MV-4-11 (cell line): Measurements from ENCODE around the gene RCCD1.

Experiments used
- DNase-seq: peaks from one replicate; lab custom pipeline; 2025; lab: John Stamatoyannopoulos, UW

The RCCD1 gene

DNA sequence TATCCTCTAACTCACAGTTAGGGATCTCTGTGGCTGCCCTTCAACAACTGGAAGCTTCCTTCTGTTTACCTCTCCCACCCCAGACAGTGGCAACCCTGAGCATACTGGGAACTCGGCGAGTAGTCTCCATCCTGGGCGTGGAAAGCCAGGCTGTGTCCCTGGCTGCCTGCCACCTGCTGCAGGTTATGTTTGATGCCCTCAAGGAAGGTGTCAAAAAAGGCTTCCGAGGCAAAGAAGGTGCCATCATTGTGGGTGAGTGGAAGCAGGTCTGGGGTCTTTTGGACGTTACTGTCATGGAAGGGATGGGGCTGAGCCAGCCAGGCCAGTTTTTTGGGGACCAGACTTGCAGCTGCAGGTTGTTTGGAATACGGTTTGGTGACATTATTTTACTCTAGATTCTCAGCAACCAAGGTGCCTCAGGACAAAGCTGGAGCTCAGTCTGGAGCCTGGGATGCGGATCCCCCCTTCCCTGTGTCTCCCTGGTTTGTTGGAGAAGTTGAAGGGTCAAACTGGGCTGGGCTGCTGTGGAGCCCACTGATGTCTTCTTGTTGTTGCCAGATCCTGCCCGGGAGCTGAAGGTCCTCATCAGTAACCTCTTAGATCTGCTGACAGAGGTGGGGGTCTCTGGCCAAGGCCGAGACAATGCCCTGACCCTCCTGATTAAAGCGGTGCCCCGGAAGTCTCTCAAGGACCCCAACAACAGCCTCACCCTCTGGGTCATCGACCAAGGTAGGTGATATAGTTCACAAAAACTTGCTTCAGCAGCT is 12.1 kb upstream of the RCCD1 start:
- DNase-seq, result no peak

DNA sequence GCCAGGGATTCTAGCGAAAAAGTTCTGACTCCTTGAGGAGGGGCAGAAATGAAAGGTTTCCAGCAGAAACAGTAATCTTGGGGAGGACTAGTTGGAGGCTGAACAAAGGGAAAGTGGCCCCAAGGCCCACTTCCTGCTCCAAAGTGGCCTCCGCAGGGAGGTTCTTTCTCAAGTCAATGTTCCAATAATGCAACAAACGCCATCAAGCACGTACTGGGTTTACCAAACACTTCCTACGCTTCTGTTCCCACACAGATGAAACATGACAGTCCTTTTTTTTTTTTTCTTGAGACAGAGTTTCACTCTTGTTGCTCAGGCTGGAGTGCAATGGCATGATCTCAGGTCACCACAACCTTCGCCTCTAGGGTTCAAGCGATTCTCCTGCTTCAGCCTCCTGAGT is 9.6 kb upstream of the RCCD1 start:
- no peak for DNase-seq

DNA sequence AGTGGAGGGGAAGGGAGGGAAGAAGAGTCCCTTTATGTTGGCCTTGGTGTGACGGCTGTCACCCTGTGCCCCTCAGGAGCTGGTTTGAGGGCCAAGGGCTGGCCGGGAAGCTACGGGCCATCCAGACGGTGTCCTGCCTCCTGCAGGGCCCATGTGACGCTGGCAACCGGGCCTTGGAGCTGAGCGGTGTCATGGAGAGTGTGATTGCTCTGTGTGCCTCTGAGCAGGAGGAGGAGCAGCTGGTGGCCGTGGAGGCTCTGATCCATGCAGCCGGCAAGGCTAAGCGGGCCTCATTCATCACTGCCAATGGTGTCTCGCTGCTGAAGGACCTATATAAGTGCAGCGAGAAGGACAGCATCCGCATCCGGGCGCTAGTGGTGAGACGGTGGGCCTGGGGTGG is 8.1 kb upstream of the RCCD1 start:
- no peak for DNase-seq

DNA sequence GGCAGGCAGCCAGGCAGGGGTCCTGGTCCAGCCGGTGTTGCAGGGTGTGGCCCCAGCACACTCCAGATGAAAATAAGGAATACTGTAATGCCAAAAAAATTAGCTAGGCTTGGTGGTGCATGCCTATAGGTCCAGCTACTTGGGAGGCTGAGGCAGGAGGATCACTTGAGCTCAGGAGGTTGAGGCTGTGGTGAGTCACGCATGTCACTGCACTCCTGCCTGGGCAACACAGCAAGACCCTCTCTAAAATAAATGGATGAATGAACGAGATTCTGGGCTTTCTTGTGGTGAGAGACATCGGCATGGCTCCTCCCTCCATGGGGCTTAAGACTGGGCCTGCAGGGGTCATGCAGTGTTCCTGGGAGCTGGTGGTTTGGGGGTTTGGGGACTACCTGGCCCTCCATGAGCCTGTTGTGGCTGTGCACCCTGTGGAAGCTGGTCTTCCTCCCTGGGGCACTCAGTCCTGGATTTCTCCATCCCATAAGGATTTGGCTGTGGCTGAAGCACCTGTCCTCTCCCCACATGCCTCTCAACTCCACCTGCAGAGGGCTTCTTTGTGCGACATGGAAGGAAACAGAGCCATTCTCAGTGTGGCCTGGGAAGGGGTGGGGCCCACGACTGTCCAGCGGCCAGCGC is 7.6 kb upstream of the RCCD1 start:
- DNase-seq, result no peak

DNA sequence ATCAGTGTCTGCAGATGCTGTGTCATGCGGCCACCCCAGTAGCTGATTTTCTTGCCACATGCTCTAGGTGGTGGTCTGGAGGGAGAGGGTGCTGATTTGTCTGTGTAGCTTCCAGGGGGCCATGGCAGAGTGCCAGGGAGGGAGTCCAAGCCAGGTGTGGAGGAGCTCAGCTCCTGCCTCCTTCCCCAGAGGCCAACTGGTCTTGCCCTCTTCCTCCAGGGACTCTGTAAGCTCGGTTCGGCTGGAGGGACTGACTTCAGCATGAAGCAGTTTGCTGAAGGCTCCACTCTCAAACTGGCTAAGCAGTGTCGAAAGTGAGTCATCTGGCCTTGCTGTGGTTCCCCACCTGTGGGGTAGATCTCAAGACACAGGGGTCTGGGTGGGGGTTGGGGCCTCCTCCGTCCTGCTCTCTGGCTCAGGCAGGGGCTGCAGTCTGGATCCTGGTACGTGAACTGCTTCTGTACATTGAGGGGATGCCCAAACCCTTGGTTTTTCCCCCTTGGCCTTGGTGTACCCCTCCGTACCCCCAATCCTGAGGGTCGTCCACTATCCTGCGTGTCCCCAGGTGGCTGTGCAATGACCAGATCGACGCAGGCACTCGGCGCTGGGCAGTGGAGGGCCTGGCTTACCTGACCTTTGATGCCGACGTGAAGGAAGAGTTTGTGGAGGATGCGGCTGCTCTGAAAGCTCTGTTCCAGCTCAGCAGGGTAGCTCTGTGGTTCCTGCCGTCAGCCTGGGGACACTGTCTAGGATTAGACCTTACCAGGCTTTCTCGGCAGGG is 6.9 kb upstream of the RCCD1 start:
- DNase-seq, result no peak

DNA sequence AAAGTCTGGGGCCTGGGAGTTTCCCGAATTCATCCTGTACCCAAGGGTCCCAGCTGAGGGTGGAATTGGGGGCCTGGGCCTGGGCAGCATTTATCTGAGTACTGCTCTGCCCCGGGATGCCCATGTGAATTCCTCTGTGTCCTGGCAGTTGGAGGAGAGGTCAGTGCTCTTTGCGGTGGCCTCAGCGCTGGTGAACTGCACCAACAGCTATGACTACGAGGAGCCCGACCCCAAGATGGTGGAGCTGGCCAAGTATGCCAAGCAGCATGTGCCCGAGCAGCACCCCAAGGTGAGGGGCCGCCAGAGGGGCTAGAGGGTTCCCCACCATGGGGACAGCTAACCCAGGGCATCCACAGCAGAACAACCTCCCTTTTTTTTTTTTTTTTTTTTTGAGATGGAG is 6.2 kb upstream of the RCCD1 start:
- DNase-seq, result no peak

DNA sequence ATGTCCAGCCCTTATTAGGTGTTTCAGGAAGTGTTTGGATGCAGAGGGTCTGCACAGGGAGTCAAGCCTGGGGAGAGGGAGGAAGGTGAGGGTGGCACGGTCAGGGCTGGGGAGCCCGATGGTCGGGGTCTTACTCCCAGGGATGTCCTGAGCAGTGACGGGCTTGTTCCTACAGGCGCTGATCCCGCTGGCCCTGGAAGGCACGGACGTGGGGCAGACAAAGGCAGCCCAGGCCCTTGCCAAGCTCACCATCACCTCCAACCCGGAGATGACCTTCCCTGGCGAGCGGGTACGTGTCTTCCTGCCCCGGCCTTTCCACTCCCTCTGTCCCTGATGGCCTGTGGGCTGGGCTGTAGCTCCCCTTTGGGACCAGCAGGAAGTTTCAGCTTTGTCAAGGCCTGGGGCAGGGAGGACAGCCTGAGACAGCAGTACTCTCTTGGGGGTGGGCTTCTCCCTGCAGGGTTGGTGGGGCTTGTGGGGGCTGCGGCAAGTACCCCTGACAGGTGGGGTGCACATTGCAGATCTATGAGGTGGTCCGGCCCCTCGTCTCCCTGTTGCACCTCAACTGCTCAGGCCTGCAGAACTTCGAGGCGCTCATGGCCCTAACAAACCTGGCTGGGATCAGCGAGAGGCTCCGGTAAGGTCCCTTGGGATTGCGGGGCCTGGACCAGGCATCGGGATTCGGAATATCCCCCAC is 4.6 kb upstream of the RCCD1 start:
- no peak for DNase-seq

DNA sequence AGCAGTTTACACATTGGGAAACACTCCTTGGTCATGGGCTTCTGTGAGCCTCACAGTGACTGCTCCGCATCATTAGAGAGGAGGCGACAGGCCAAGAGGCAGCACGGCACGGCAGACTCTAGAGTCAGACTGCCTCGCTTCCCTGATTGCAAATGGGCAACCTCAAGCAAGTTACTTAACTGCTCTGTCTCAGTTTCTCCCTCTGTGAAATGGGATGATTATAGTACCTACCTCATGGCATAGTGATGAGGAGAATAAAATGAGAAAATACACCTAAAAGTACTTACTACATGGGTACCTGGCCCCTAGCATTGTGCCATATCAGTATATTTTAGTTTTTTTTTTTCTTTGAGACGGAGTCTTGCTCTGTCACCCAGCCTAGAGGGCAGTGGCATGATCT is 4.0 kb upstream of the RCCD1 start:
- no peak for DNase-seq

DNA sequence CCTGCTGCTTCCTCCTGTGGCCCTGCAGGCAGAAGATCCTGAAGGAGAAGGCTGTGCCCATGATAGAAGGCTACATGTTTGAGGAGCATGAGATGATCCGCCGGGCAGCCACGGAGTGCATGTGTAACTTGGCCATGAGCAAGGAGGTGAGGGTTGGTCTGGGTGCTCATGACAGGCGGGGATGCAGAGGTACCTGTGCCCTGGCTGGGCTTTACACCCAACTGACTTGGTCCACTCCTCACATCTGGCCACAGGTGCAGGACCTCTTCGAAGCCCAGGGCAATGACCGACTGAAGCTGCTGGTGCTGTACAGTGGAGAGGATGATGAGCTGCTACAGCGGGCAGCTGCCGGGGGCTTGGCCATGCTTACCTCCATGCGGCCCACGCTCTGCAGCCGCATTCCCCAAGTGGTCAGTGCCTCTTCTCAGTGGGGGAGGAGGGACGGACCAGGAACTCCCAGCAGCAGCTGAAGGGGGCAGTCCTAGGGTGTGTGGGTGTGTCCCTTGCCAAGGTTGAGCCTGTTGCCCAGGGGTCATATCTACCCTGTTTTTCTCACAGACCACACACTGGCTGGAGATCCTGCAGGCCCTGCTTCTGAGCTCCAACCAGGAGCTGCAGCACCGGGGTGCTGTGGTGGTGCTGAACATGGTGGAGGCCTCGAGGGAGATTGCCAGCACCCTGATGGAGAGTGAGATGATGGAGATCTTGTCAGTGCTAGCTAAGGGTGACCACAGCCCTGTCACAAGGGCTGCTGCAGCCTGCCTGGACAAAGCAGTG is 1.6 kb upstream of the RCCD1 start:
- DNase-seq, result no peak

DNA sequence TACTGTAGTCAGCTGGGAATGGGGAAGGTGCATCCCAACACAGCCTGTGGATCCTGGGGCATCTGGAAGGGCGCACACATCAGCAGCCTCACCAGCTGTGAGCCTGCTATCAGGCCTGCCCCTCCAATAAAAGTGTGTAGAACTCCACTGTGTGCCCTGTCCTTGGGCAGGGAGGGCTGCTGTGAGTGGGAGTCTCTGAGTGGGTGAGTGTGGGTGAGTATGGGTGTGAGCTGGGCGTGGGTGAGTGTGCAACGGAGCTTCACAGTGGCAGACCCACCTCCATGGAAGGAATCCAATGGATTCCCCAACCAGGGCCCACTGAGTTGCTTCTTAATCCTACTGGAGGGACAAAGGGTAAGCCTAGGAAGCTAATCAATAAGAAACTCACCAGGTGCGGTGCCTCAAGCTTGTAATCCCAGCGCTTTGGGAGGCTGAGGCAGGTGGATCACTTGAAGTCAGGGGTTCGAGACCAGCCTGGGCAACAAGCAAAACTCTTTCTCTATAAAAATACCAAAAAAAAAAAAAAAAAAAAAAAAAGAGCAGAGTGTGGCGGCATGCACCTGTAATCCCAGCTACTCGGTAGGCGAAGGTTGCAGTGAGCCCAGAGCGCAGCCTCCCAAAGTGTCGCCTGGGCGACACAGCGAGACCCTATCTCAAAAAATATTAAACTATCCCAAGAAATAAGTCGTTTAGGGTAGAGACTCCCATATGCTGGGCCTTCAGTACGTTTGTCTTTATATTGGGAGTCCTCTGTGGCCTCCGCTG is 555 bp upstream of the RCCD1 start:
- no peak for DNase-seq

DNA sequence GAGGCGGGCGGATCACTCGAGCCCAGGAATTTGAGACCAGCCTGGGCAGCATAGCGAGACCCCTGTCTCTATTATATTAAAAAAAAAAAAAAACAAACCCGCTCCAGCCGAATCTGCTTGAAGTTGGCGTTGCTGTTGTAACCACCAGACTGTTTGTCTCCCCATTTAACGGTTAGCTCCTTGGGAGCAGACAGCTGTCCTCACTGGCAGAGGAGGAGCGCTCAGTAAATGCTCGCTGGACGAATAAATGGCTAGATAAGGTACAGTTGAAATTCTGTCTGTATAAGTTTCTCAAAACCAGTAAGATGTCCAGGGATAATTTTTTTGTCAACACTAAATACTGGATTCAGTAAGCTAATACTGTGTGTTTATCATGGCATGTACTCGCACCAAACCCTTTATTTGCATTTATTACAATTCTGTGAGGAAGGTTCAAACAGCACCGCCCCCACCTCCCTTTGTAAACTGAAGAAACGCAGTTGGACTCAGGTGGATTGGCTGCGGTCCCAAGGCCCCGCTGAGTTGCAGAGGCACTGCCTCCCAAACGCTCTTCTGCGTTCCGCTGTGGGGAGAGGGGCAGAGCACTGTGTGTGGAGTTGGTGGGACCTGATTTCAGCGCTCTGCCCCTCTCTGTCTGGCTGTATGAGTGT is 1.1 kb downstream of the RCCD1 start:
- DNase-seq, result no peak

DNA sequence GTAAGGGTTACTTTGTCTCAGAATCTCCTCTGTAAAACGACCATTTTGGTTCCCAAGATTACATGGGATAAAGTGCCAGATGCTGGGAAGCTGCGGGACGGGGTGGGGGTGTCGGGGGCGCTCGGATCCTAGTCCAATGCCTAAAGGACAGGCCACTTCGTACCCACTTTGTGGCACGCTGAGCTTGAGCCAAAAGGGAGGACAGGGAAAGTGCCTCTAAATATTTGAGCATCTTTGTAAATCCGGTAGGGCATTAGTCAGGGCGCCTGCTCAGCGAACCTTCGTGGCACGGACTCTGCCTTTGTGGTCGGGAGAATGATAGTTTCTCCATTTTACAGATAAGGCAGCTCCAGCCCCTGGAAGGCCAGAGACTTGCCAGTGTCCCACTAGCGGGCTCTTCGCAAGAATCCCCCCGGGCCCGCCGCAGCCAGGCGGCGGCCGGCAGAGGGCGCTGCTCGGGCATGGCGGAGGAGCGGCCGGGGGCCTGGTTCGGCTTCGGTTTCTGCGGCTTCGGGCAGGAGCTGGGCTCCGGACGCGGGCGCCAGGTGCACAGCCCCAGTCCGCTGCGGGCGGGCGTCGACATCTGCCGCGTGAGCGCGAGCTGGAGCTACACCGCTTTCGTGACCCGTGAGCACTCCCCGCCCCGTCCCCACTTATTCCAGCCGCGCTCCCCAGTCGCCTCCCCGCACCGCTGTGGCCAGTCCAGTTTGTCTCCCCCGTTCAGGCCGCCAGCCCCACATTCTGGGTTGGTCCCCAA is 1.8 kb downstream of the RCCD1 start:
- no peak for DNase-seq

DNA sequence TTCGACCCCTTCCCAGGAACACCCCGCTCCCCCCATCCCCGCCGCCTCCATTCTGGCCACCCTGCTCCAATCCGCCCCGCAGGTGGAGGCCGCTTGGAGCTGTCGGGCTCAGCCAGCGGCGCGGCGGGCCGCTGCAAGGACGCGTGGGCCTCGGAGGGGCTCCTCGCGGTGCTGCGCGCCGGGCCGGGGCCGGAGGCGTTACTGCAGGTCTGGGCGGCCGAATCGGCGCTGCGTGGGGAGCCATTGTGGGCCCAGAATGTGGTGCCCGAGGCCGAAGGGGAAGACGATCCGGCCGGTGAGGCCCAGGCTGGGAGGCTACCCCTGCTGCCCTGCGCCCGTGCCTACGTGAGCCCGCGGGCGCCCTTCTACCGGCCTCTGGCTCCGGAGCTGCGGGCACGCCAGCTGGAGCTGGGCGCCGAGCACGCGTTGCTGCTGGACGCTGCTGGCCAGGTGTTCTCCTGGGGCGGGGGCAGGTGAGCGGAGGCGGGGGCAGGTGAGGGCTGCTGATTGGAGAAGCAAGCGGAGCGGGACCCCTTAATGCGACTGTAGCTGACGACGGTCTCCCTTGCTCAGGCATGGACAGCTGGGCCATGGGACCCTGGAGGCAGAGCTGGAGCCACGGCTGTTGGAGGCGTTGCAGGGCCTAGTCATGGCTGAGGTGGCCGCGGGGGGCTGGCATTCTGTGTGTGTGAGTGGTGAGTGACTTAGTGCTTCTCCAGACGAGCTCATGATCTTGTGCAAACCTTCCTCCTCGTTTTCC is 2.5 kb downstream of the RCCD1 start:
- DNase-seq, result no peak

DNA sequence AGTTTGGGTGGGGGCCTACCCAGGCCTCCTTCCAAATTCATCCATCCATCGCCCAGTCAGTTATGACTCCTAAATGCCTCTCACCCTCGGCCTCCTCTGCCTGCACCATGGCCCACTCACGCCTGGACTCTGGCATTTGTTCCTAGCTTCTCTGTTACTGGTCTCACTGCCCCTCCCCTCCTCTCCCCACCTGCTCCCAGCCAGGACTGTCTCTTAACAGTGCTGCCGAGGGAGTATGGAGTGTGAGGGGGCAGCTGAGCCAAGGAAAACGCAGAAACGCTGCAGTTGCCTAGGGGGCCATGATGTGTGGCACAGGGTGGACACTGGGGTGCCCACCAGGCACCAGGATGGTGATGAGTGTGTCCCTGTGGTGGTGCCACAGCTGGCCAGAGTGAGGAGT is 3.1 kb downstream of the RCCD1 start:
- DNase-seq, result no peak

DNA sequence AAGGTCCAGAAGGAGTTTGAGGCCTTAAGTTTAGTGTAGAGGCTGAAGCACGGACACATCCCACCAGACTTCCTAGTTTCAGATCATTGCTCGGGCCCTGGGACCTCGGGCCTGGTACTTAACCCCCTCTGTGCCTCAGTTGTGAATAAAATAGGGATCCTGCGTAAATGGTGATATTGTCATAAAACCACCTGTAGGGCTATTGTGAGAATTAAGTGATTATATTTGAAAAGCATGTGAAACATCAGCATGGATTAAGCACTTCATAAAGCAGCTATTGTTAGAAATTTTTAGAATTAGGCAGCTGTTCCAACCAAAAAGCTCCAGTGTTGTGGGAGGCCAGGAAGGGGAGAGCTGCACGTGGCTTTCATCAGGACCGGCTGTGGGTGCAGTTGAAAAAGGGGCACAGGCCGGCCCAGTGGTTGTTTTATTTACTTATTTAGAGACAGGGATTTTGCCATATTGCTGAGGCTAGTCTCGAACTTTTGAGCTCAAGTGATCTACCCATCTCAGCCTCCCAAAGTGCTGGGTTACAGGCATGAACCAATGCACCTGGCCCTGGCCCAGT is 4.4 kb downstream of the RCCD1 start:
- DNase-seq, result no peak

DNA sequence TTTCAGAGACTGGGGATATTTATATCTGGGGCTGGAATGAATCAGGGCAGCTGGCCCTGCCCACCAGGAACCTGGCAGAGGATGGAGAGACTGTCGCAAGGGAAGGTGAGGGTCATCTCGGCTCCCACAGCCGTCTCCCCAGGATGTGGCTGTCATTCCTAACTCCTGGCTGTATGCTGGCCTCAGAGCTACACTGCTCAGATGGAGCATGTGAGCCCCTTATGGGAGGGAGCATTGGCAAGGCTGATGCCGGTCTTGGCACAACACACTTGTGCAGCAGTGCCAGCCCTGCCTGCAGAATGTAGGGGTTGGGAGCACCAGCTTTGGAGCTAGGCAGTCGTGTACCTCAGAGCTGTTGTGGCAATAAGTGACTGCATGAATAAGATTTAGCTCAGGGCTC is 5.2 kb downstream of the RCCD1 start:
- no peak for DNase-seq

DNA sequence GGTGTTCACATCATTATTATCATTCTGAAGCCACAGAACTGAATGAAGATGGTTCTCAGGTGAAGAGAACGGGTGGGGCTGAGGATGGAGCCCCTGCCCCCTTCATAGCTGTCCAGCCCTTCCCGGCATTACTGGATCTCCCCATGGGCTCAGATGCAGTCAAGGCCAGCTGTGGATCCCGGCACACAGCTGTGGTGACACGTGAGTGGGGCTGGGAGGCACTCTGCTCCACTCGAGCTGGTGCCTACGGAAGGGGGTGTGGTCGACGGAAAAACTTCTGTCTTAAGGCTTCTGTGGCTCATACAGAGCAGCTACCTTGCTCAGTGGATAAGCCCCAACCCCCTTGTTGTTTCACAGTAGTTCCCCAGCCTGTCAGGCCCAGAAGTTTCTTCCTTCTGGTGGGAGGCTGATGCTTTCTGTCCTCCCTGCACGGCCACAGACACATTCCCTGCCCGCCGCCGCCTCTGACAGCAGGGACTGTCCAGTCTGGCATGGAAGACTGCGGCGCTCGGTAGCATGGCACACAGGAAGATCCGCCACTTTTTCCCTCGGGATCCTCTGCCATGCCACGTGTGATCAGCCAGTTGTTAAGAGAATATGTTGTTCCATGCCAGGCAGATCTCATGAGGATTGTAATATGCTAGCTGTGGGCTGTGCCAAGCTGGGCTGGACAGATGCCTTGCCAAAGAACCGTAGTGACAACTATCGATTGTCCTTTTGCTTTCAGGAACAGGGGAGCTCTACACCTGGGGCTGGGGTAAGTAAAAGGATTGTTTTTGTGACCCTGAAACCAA is 5.8 kb downstream of the RCCD1 start:
- no peak for DNase-seq

DNA sequence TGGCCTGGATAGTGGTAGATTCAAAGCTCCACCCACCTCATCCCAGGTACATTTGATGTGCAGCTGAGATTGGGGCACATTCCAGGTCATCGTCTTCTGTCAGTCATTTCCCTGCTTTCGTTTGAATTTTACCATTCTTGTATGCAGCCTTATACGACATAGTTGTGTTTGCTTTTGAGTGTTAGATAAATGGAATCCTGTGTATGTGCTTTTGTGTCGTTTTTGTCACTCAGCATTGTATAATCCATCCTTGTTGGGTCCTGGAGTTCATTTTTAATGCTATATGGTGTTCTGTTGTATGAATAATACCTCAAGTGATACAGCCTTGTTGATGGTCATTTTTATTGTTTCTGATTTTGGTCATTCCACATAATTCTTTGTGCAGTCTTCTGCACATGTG is 7.3 kb downstream of the RCCD1 start:
- DNase-seq, result no peak
